ENCODE data around the gene PPM1M.

PPM1M gene

DNA sequence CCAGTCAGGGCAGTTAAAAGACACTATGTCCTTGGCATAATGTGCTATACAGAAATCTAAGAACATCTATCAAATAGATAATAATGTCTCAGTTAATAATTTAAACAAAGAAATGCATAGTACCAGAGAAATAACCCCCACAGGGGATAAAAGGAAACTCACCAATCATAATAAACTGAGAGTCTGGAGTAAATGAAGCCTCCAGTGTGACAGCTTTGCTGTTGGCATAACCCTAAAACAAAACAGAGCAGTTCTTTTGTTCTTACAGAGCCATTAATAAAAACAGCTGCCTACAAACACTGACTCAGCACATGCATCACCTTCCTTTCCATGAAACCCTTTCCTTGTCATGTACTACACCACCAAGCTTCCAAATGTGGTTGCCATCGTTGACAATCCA lies 13.5 kb downstream of the PPM1M start:
- Histone ChIP-seq H3K4me3 (ENCODE audit: low read depth, low read length, poor library complexity, severe bottlenecking) (no peak overlapping the region), H3K27me3 (ENCODE audit: insufficient read depth, low read length) (no peaks in the 10 kb centered on the region), H3K4me2 (ENCODE audit: low read length) (no peak overlapping the region), H3K36me3 (ENCODE audit: insufficient read depth, low read length) (peaks cover 96% of the 10 kb centered on the region), H3K9me2 (ENCODE audit: low read depth, low read length) (no peaks in the 10 kb centered on the region), H3K27ac (ENCODE audit: low read depth, low read length, poor library complexity, severe bottlenecking) (no peak overlapping the region), H2AFZ (ENCODE audit: low read length) (no peak overlapping the region), H4K20me1 (ENCODE audit: insufficient read depth, low read length) (no peaks in the 10 kb centered on the region), H3F3A (ENCODE audit: insufficient read depth, low read length) (no peaks in the 10 kb centered on the region), H3K4me1 (ENCODE audit: insufficient read depth, low read length, severe bottlenecking) (peaks cover 7% of the 10 kb centered on the region), H3K9ac (ENCODE audit: low read length) (no peak overlapping the region), H3K79me2 (ENCODE audit: insufficient read depth, low read length) (no peaks in the 10 kb centered on the region), H3K9me3 (ENCODE audit: low read length) (no peaks in the 10 kb centered on the region)
- TF ChIP-seq EZH2 (IDR thresholded peaks at IDR 0.05; ENCODE audit: borderline replicate concordance, low read length) = no peak
- TF ChIP-seq, protein P1, sequence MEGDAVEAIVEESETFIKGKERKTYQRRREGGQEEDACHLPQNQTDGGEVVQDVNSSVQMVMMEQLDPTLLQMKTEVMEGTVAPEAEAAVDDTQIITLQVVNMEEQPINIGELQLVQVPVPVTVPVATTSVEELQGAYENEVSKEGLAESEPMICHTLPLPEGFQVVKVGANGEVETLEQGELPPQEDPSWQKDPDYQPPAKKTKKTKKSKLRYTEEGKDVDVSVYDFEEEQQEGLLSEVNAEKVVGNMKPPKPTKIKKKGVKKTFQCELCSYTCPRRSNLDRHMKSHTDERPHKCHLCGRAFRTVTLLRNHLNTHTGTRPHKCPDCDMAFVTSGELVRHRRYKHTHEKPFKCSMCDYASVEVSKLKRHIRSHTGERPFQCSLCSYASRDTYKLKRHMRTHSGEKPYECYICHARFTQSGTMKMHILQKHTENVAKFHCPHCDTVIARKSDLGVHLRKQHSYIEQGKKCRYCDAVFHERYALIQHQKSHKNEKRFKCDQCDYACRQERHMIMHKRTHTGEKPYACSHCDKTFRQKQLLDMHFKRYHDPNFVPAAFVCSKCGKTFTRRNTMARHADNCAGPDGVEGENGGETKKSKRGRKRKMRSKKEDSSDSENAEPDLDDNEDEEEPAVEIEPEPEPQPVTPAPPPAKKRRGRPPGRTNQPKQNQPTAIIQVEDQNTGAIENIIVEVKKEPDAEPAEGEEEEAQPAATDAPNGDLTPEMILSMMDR (IDR thresholded peaks at IDR 0.05; ENCODE audit: low read length) = no peak

DNA sequence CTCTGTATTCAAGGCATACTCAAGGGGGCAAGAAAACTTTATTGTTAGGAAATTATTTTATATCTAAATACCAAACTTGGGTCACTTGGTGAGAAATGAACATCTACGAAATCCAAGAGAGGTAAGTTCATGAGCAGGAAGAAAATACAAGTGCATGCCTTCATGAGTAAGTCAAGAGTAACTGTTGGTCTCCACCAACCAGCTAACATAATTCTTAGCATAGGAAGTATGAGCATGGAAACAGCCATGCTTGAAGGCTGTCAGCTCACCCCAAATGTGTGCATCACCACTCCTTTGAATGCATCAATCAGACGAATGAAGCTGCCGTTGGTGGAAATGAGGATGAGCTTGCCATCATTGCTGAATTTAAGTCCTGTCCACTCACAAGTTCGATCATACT lies 13.9 kb downstream of the PPM1M start:
- H3K27ac ChIP-seq (ENCODE audit: low read depth, low read length, poor library complexity, severe bottlenecking) = no peak overlapping the region
- H3K27me3 ChIP-seq (ENCODE audit: insufficient read depth, low read length) = no peaks in the 10 kb centered on the region
- H3K4me3 ChIP-seq (ENCODE audit: low read depth, low read length, poor library complexity, severe bottlenecking) = no peak overlapping the region
- no peaks in the 10 kb centered on the region for H3K79me2 ChIP-seq (ENCODE audit: insufficient read depth, low read length)
- H3K9ac ChIP-seq (ENCODE audit: low read length) = no peak overlapping the region
- no peak overlapping the region for H3K4me2 ChIP-seq (ENCODE audit: low read length)
- no peaks in the 10 kb centered on the region for H3F3A ChIP-seq (ENCODE audit: insufficient read depth, low read length)
- no peaks in the 10 kb centered on the region for H3K9me2 ChIP-seq (ENCODE audit: low read depth, low read length)
- peaks cover 96% of the 10 kb centered on the region for H3K36me3 ChIP-seq (ENCODE audit: insufficient read depth, low read length)
- H3K9me3 ChIP-seq (ENCODE audit: low read length) = no peaks in the 10 kb centered on the region
- H3K4me1 ChIP-seq (ENCODE audit: insufficient read depth, low read length, severe bottlenecking) = peaks cover 3% of the 10 kb centered on the region
- no peaks in the 10 kb centered on the region for H4K20me1 ChIP-seq (ENCODE audit: insufficient read depth, low read length)
- H2AFZ ChIP-seq (ENCODE audit: low read length) = no peak overlapping the region
- TF ChIP-seq, protein P1 (IDR thresholded peaks at IDR 0.05; ENCODE audit: low read length) = no peak
- no peak for TF ChIP-seq EZH2 (IDR thresholded peaks at IDR 0.05; ENCODE audit: borderline replicate concordance, low read length)

DNA sequence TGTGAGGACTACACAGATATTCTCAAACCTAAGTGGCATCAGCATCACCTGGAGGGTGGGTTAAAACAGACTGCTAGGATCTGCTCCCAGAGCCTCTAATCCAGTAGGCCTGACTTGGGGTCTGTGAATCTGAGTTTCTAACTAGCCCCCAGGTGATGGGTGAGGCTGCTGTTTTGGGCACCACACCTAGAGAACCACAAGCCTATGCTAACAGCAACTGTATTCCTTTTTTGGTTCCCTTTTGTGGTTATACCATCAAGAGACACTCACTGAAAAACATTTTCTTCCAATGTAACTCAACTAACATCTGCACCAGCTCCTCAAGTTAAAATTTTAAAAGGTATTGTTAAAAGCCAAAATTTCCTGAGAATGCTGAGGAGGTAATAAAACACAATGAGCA lies 16.9 kb downstream of the PPM1M start:
- no peak overlapping the region for H3K4me3 ChIP-seq (ENCODE audit: low read depth, low read length, poor library complexity, severe bottlenecking)
- no peaks in the 10 kb centered on the region for H3K27me3 ChIP-seq (ENCODE audit: insufficient read depth, low read length)
- H3K4me2 ChIP-seq (ENCODE audit: low read length) = no peak overlapping the region
- peaks cover 99% of the 10 kb centered on the region for H3K36me3 ChIP-seq (ENCODE audit: insufficient read depth, low read length)
- no peaks in the 10 kb centered on the region for H3K4me1 ChIP-seq (ENCODE audit: insufficient read depth, low read length, severe bottlenecking)
- no peaks in the 10 kb centered on the region for H3K9me2 ChIP-seq (ENCODE audit: low read depth, low read length)
- H4K20me1 ChIP-seq (ENCODE audit: insufficient read depth, low read length) = no peaks in the 10 kb centered on the region
- no peak overlapping the region for H3K27ac ChIP-seq (ENCODE audit: low read depth, low read length, poor library complexity, severe bottlenecking)
- H3K9me3 ChIP-seq (ENCODE audit: low read length) = no peaks in the 10 kb centered on the region
- TF ChIP-seq EZH2 (IDR thresholded peaks at IDR 0.05; ENCODE audit: borderline replicate concordance, low read length) = no peak
- TF ChIP-seq, protein P1 (IDR thresholded peaks at IDR 0.05; ENCODE audit: low read length) = no peak
- H2AFZ ChIP-seq (ENCODE audit: low read length) = no peak overlapping the region
- no peak overlapping the region for H3K9ac ChIP-seq (ENCODE audit: low read length)
- H3K79me2 ChIP-seq (ENCODE audit: insufficient read depth, low read length) = no peaks in the 10 kb centered on the region
- H3F3A ChIP-seq (ENCODE audit: insufficient read depth, low read length) = no peaks in the 10 kb centered on the region

Measured in OCI-LY1 (cell line).